HTR-8/SVneo (cell line): ENCODE results near the gene TRIM46.
A peak's percentile ranks its signal among the peaks of the same experiment; 100 is the strongest.

Source experiments
- DNase-seq: peaks from one replicate; pipeline ENCODE4 v3.0.0; 2011; ENCODE audit warnings: low spot score, mixed read lengths; ENCODE audit not compliant: insufficient read length
- FAIRE-seq: peaks from 2 replicates; lab custom pipeline; 2011; peaks lifted over from hg19 to GRCh38; lab: Jason Lieb, UNC

TRIM46 gene

GRCh38 chr1:155173478-155174323 is at the start of gene TRIM46:
TSS of gene TRIM46 (plus strand) at chr1:155173849. CDS start at chr1:155173967, 118 bp downstream.
- peak; percentile 62 for DNase-seq
- FAIRE-seq, result no peak

- FAIRE-seq (no peak), DNase-seq (no peak)
Measured at GRCh38 chr1:155124503-155125463, 48.9 kb upstream of the TRIM46 start.

DNA sequence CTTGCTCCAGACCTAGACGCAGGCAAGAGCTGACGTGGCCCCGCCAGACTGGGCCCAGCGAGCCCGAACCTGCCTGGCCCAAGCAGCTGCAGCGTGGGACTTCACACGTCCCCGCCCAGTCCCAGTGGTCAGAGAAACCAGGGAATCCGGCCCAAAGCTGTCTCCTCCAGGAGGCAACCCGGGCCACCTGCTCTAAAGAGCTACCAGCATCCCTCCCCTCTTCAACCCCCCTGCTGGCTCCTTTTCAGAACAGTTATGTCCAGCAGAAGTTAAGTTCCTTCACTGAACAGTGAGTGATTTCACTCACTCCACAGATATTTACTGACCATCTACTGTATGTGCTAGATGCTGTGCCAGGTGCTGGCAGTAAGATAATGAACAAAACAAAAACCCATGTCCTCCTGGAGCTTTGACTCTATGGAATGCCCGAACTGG is 48.1 kb upstream of the TRIM46 start:
- FAIRE-seq (no peak), DNase-seq (no peak)

GRCh38 chr1:155125946-155126555 is 47.6 kb upstream of the TRIM46 start:
- no peak for DNase-seq
- no peak for FAIRE-seq

GRCh38 chr1:155126556-155127104 is 47.0 kb upstream of the TRIM46 start:
- DNase-seq, result no peak
- no peak for FAIRE-seq

DNA sequence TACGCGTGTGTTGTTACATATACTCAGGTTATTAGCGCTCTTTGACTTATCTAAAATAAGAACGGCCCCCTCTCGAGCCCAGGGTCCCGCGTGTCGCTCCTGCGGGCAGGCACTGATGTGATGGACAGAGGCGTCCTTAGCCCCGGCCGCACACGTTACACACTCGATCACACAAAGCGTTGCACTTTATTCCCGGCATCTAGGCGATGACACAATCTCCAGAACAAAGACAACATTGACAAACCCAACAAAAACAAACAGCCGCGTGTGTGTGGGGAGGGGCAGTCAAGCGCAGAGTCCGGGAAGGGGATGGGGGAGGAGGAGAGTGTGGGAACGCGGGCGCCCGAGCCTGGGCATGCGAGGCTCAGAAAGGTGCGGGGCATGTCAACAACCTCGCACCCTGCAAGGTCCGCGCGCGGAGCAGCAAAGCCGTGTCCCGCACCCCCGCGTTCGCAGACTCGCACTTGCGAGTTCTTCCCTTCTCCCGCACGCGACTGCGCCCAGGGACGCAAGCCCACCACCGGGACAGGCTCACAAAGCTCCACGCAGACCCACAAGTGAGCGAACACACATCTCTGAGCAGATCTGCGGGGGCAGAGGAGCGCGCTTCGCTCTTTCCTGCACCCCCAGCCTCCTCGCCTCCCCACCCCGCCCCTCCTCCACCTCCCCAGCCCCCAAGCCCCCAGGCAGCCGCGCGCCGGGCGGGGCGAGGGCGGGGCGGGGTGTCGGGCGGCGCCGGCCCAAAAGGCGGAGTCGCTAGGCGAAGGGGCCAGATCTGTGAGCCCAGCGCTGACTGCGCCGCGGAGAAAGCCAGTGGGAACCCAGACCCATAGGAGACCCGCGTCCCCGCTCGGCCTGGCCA is 46.3 kb upstream of the TRIM46 start, which contains the start of gene EFNA1:
Gene EFNA1 (plus strand): TSS at position 772 of the 862 bp plus-strand sequence. CDS start 102 bp downstream, outside the sequence.
- no peak for FAIRE-seq
- DNase-seq, result no peak

GRCh38 chr1:155127967-155128754 is 45.5 kb upstream of the TRIM46 start:
- DNase-seq (no peak), FAIRE-seq (no peak)

DNA sequence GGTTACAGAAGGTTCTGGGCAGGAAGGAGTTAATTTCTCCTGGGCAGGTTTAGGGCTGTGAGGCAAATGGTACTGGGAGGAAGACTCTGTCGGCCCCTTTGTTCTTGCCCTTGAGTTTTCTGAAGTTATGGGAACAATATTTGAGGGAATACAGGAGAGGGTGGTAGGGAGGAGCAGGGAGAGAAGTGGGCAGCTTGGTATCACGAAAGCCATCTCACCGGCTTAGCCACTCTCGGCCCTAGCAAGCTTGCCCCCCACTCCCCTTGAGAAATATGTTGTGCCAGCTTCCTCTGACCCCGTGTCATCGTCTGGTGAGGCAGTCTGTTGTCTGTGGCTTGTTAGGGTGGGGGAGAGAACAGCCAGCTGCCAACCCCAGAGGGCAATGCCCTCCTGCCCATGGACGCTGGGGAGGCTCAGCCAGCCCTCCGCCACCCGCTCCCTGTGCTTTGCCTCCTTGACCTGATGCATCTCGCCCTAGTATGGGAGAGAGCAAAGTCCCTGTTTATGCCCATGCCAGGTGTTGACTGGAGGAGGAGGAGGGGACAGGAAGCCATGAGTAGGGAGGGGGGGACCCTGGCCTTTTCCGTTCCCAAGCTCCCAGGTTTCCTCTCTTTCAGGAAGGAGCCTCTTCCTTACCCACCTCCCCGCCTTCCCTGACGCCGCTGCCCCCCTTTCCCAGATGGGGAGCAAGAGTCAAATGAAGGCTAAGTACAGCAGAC is 44.7 kb upstream of the TRIM46 start:
- FAIRE-seq (no peak), DNase-seq (no peak)

DNA sequence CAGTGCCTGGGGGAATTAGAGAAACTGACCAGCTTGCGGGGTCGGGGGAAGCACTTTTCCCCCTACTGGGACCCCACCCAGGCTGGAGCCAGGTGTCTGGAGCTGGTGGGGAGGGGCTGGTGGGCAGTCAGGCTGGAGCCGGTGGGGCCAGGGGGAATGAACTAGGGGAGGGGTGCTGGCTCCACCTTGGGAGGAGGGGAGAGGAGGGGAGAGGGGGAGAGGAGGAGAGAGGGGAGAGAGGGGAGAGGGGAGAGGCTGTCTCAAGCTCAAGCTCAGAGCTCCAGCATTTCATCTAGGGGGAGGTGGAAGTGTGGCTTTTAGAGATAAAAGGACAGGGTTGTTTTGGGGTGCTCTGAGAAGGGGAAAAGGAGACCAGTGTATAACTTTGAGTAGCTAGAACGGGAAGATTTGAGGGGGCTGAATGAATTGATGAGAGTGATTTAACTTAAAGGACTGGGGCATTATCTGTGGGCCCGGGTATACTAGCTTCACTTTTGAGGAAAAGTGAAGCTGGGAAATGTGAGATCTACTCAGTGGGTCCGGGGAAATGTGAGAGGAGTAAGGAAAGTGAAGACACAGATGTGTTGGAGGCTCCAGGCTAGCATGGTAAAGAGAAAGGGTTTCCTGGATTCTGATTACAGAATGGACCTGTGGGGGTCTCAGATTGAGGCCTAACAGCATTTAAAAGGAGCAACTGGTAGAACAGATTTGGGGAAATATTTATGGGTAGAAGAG is 43.2 kb upstream of the TRIM46 start:
- DNase-seq (no peak), FAIRE-seq (no peak)

DNA sequence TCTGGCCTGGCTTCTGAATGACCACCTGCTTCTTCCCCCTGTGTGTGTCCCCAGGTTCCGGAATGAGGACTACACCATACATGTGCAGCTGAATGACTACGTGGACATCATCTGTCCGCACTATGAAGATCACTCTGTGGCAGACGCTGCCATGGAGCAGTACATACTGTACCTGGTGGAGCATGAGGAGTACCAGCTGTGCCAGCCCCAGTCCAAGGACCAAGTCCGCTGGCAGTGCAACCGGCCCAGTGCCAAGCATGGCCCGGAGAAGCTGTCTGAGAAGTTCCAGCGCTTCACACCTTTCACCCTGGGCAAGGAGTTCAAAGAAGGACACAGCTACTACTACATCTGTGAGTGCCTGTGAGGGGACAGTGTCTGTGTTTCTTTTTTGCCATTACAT is 42.4 kb upstream of the TRIM46 start:
- no peak for FAIRE-seq

GRCh38 chr1:155131856-155132255 is 41.8 kb upstream of the TRIM46 start:
- FAIRE-seq, result no peak
- no peak for DNase-seq

More for the DNA sequence above, 42.4 kb upstream of the TRIM46 start:
- no peak for DNase-seq

DNA sequence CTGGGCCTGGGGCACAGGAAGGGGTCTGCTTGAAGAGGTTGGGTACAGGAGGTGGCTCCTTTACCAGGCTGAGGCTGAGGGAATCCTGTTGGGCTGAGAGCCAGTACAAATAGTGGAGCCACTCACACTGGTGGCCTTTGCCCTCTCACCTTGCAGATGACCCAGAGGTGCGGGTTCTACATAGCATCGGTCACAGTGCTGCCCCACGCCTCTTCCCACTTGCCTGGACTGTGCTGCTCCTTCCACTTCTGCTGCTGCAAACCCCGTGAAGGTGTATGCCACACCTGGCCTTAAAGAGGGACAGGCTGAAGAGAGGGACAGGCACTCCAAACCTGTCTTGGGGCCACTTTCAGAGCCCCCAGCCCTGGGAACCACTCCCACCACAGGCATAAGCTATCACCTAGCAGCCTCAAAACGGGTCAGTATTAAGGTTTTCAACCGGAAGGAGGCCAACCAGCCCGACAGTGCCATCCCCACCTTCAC is 39.8 kb upstream of the TRIM46 start:
- FAIRE-seq (no peak), DNase-seq (no peak)

GRCh38 chr1:155134322-155134721 is 39.3 kb upstream of the TRIM46 start:
- DNase-seq (no peak), FAIRE-seq (no peak)

- FAIRE-seq, result no peak
Measured at GRCh38 chr1:155134880-155135414, 38.7 kb upstream of the TRIM46 start.

GRCh38 chr1:155135415-155136028 is 38.1 kb upstream of the TRIM46 start, which contains the start of gene SLC50A1:
TSS of gene SLC50A1 (plus strand) at chr1:155135852. CDS start at chr1:155135912, 60 bp downstream.
- FAIRE-seq (no peak), DNase-seq (peak; percentile 73)

More at GRCh38 chr1:155134880-155135414, 38.7 kb upstream of the TRIM46 start:
- DNase-seq, result peak; percentile 80

GRCh38 chr1:155136748-155137147 is 36.9 kb upstream of the TRIM46 start:
- FAIRE-seq, result no peak
- no peak for DNase-seq
